Measurements from ENCODE around the gene RNF227.

DNA sequence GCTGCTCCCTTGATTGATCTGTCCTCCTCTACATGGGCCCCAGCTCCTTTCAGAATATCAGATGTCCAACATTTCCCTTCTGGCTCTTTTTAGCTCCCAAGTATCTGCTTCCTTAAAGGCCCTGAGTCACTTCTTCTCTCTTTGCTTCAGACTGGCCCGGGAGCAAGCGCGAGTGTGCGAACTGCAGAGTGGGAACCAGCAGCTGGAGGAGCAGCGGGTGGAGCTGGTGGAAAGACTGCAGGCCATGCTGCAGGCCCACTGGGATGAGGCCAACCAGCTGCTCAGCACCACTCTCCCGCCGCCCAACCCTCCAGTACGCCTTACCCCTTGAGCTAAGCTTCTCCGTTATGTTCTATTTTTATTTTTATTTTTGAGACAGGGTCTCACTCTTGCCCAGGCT, 28.2 kb upstream of the RNF227 start:
- no peak for TF ChIP-seq EP300 (IDR thresholded peaks at IDR 0.05)
- no peak for TF ChIP-seq CTCF (IDR thresholded peaks at IDR 0.05)
- TF ChIP-seq POLR2A (IDR thresholded peaks at IDR 0.05) = no peak
- no peak for TF ChIP-seq POLR2AphosphoS5 (IDR thresholded peaks at IDR 0.05)

Data from sigmoid colon (tissue), 4 donors.